ENCODE results near the gene LTBP1. TPM values are rescaled to one million over a fixed set of nuclear protein-coding genes. Genes with fewer than 3 reads are reported as not detected.

The LTBP1 gene
- total RNA-seq, 1 donor from 2014 or later: 102 TPM

- H3K27ac Mint-ChIP-seq (ENCODE audit: unreplicated experiment): no peak overlapping the region
- H3K4me3 Mint-ChIP-seq (ENCODE audit: unreplicated experiment): no peak overlapping the region
- H3K9me3 Mint-ChIP-seq (ENCODE audit: unreplicated experiment): no peaks in the 10 kb centered on the region
- no peak for DNase-seq (ENCODE audit: extremely low spot score, unreplicated experiment)
- H3K27me3 Mint-ChIP-seq (ENCODE audit: unreplicated experiment): no peaks in the 10 kb centered on the region
- H3K4me1 Mint-ChIP-seq (ENCODE audit: unreplicated experiment): no peaks in the 10 kb centered on the region
- H3K36me3 Mint-ChIP-seq (ENCODE audit: unreplicated experiment): peaks cover 25% of the 10 kb centered on the region
- TF ChIP-seq CTCF (IDR thresholded peaks at IDR 0.05): no peak
These were observed 311.6 kb downstream of the LTBP1 start for GRCh38 chr2:33258387-33258786.

- no peaks in the 10 kb centered on the region for H3K27me3 Mint-ChIP-seq (ENCODE audit: unreplicated experiment)
- no peak overlapping the region for H3K4me3 Mint-ChIP-seq (ENCODE audit: unreplicated experiment)
- DNase-seq (ENCODE audit: extremely low spot score, unreplicated experiment): no peak
- TF ChIP-seq CTCF (IDR thresholded peaks at IDR 0.05): no peak
- H3K36me3 Mint-ChIP-seq (ENCODE audit: unreplicated experiment): peaks cover 23% of the 10 kb centered on the region
- no peak overlapping the region for H3K27ac Mint-ChIP-seq (ENCODE audit: unreplicated experiment)
- peaks cover 4% of the 10 kb centered on the region for H3K4me1 Mint-ChIP-seq (ENCODE audit: unreplicated experiment)
- H3K9me3 Mint-ChIP-seq (ENCODE audit: unreplicated experiment): no peaks in the 10 kb centered on the region
These were observed 315.3 kb downstream of the LTBP1 start for GRCh38 chr2:33262097-33262496.

- Mint-ChIP-seq H3K4me3 (ENCODE audit: unreplicated experiment) (no peak overlapping the region), H3K9me3 (ENCODE audit: unreplicated experiment) (no peaks in the 10 kb centered on the region), H3K27me3 (ENCODE audit: unreplicated experiment) (no peaks in the 10 kb centered on the region), H3K36me3 (ENCODE audit: unreplicated experiment) (peaks cover 21% of the 10 kb centered on the region), H3K27ac (ENCODE audit: unreplicated experiment) (peak overlapping the region; percentile 14), H3K4me1 (ENCODE audit: unreplicated experiment) (peaks cover 23% of the 10 kb centered on the region)
- no peak for DNase-seq (ENCODE audit: extremely low spot score, unreplicated experiment)
- TF ChIP-seq CTCF (IDR thresholded peaks at IDR 0.05): no peak
These were observed 318.0 kb downstream of the LTBP1 start for GRCh38 chr2:33264766-33265165.

GRCh38 chr2:33265584-33266338 is 319.0 kb downstream of the LTBP1 start:
- Mint-ChIP-seq H3K27me3 (ENCODE audit: unreplicated experiment) (no peaks in the 10 kb centered on the region), H3K4me1 (ENCODE audit: unreplicated experiment) (peaks cover 26% of the 10 kb centered on the region), H3K4me3 (ENCODE audit: unreplicated experiment) (no peak overlapping the region), H3K9me3 (ENCODE audit: unreplicated experiment) (no peaks in the 10 kb centered on the region), H3K27ac (ENCODE audit: unreplicated experiment) (no peak overlapping the region), H3K36me3 (ENCODE audit: unreplicated experiment) (peaks cover 21% of the 10 kb centered on the region)
- no peak for TF ChIP-seq CTCF (IDR thresholded peaks at IDR 0.05)
- DNase-seq (ENCODE audit: extremely low spot score, unreplicated experiment): no peak

GRCh38 chr2:33266467-33266866 is 319.7 kb downstream of the LTBP1 start:
- H3K4me3 Mint-ChIP-seq (ENCODE audit: unreplicated experiment): no peak overlapping the region
- no peak for DNase-seq (ENCODE audit: extremely low spot score, unreplicated experiment)
- no peaks in the 10 kb centered on the region for H3K27me3 Mint-ChIP-seq (ENCODE audit: unreplicated experiment)
- H3K9me3 Mint-ChIP-seq (ENCODE audit: unreplicated experiment): no peaks in the 10 kb centered on the region
- no peak overlapping the region for H3K27ac Mint-ChIP-seq (ENCODE audit: unreplicated experiment)
- peaks cover 26% of the 10 kb centered on the region for H3K4me1 Mint-ChIP-seq (ENCODE audit: unreplicated experiment)
- peaks cover 20% of the 10 kb centered on the region for H3K36me3 Mint-ChIP-seq (ENCODE audit: unreplicated experiment)
- TF ChIP-seq CTCF (IDR thresholded peaks at IDR 0.05): no peak

Measured in osteocyte (in vitro differentiated cells).